Gastroesophageal sphincter (tissue), 4 donors: ENCODE results near the gene PCBP3. TPM values are rescaled to one million over a fixed set of nuclear protein-coding genes. Genes with fewer than 3 reads are reported as not detected.

Experiments used
- ATAC-seq: fragments of 150-250 bp; one replicate; pipeline ENCODE4 v1.9.1; 2016; ENCODE audit warnings: mild to moderate bottlenecking, moderate library complexity
- H3K27ac ChIP-seq, 4 donors: fragments of 200-600 bp; sonication (generic) in 3 of 4; 1 replicate in 3 of 4; 2 replicates in 1 of 4; pipeline ENCODE4 v1.5.1; 2016 to 2019
- H3K27me3 ChIP-seq: fragments of 200-600 bp; sonication (generic); one replicate; pipeline ENCODE4 v1.5.1; 2019
- H3K36me3 ChIP-seq, 2 donors: fragments of 200-600 bp; sonication (generic); one replicate each; pipeline ENCODE4 v1.5.1; 2019; ENCODE audit warnings: control low read depth in 1 of 2
- H3K4me1 ChIP-seq, 3 donors: fragments of 200-600 bp; sonication (generic); 1 replicate in 2 of 3; 2 replicates in 1 of 3; pipeline ENCODE4 v1.5.1; 2016 to 2019; ENCODE audit warnings: control low read depth in 2 of 3
- H3K4me3 ChIP-seq, 2 donors: fragments of 200-600 bp; sonication (generic); one replicate each; pipeline ENCODE4 v1.5.1; 2019; ENCODE audit warnings: mild to moderate bottlenecking in 1 of 2, moderate library complexity in 1 of 2
- H3K9me3 ChIP-seq, 3 donors: fragments of 200-600 bp; sonication (generic); one replicate each; pipeline ENCODE4 v1.5.1; 2017 to 2019; ENCODE audit warnings: control low read depth in 2 of 3
- EP300 ChIP-seq: sonication (generic); formaldehyde crosslinking; IDR thresholded peaks from one replicate; pipeline ENCODE4 v1.6.1; 2017; ENCODE audit warnings: antibody characterized with exemption, mild to moderate bottlenecking
- POLR2A ChIP-seq, 2 donors: fragments of 450-650 bp; IDR thresholded peaks; one replicate each; pipeline ENCODE4 v1.6.1; 2017; ENCODE audit warnings: antibody characterized with exemption in 2 of 2, mild to moderate bottlenecking in 2 of 2, moderate library complexity in 1 of 2
- POLR2AphosphoS5 ChIP-seq: sonication (generic); formaldehyde crosslinking; IDR thresholded peaks from one replicate; pipeline ENCODE4 v1.6.1; 2017; ENCODE audit warnings: antibody characterized with exemption
- WGBS, 2 donors: methylation state at CpG; one replicate each; pipeline ENCODE4 v1.1.5; 2018; ENCODE audit warnings: low coverage in 1 of 2; 5-methylcytosine and 5-hydroxymethylcytosine counted together
- total RNA-seq, 4 donors: library from RNA; depleted of rRNA; stranded (reverse); fragments of >200 nt; gene quantifications; one replicate each; pipeline ENCODE4 v1.1.0, GENCODE V29; 2016
- TF ChIP-seq, protein P1 (sequence below), 4 experiments: fragments of 200-600 bp in 2 of 4; fragments of 450-650 bp in 2 of 4; sonication (generic) in 1 of 4; IDR thresholded peaks; one replicate each; pipeline ENCODE4 v1.5.1; 2017 to 2019; ENCODE audit warnings: antibody characterized with exemption in 4 of 4, mild to moderate bottlenecking in 2 of 4, moderate library complexity in 2 of 4

Gene PCBP3
- total RNA-seq, 4 donors from 2014 or later = 5.1 to 14.8 (median 10.4) TPM

GRCh38 chr21:45864436-45864835, 220.9 kb downstream of the PCBP3 start:
- no peak for ATAC-seq
- H3K27ac ChIP-seq = no peak overlapping the region
- no peaks in the 10 kb centered on the region for H3K4me1 ChIP-seq
- no peak overlapping the region for H3K4me3 ChIP-seq
- H3K36me3 ChIP-seq = no peaks in the 10 kb centered on the region
- 30 to 48% methylated on average over 5 of the region's 5 CpGs for WGBS, 2 donors
- no peaks in the 10 kb centered on the region for H3K9me3 ChIP-seq
- peaks cover 11% of the 10 kb centered on the region for H3K27me3 ChIP-seq
- TF ChIP-seq, protein P1, sequence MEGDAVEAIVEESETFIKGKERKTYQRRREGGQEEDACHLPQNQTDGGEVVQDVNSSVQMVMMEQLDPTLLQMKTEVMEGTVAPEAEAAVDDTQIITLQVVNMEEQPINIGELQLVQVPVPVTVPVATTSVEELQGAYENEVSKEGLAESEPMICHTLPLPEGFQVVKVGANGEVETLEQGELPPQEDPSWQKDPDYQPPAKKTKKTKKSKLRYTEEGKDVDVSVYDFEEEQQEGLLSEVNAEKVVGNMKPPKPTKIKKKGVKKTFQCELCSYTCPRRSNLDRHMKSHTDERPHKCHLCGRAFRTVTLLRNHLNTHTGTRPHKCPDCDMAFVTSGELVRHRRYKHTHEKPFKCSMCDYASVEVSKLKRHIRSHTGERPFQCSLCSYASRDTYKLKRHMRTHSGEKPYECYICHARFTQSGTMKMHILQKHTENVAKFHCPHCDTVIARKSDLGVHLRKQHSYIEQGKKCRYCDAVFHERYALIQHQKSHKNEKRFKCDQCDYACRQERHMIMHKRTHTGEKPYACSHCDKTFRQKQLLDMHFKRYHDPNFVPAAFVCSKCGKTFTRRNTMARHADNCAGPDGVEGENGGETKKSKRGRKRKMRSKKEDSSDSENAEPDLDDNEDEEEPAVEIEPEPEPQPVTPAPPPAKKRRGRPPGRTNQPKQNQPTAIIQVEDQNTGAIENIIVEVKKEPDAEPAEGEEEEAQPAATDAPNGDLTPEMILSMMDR (IDR thresholded peaks at IDR 0.05) = no peak
- no peak for TF ChIP-seq EP300
- TF ChIP-seq POLR2AphosphoS5 = no peak
- TF ChIP-seq POLR2A (IDR thresholded peaks at IDR 0.05) = no peak

- no peaks in the 10 kb centered on the region for H3K36me3 ChIP-seq
Observed at GRCh38 chr21:45865106-45865835, 221.7 kb downstream of the PCBP3 start.

GRCh38 chr21:45866551-45866950, 223.0 kb downstream of the PCBP3 start:
- ATAC-seq = no peak
- Histone ChIP-seq H3K36me3 (no peaks in the 10 kb centered on the region), H3K4me1 (no peaks in the 10 kb centered on the region), H3K27me3 (peaks cover 19% of the 10 kb centered on the region), H3K27ac (no peak overlapping the region), H3K4me3 (no peak overlapping the region), H3K9me3 (no peaks in the 10 kb centered on the region)
- 92 to 93% methylated on average over 2 to 3 of the region's 11 CpGs for WGBS, 2 donors
- TF ChIP-seq POLR2A (IDR thresholded peaks at IDR 0.05) = no peak
- TF ChIP-seq, protein P1 (IDR thresholded peaks at IDR 0.05) = no peak
- TF ChIP-seq POLR2AphosphoS5 = no peak
- no peak for TF ChIP-seq EP300

More at GRCh38 chr21:45865106-45865835, 221.7 kb downstream of the PCBP3 start:
- TF ChIP-seq POLR2A (IDR thresholded peaks at IDR 0.05) (no peak), EP300 (no peak), POLR2AphosphoS5 (no peak)
- TF ChIP-seq, protein P1 (IDR thresholded peaks at IDR 0.05) = no peak
- H3K4me1 ChIP-seq = no peaks in the 10 kb centered on the region
- 81 to 83% methylated on average over 8 to 15 of the region's 27 CpGs for WGBS, 2 donors
- H3K27ac ChIP-seq = no peak overlapping the region
- peaks cover 11% of the 10 kb centered on the region for H3K27me3 ChIP-seq
- H3K4me3 ChIP-seq = no peak overlapping the region
- no peaks in the 10 kb centered on the region for H3K9me3 ChIP-seq
- ATAC-seq = no peak

GRCh38 chr21:45867041-45867666, 223.6 kb downstream of the PCBP3 start:
- Histone ChIP-seq H3K27ac (no peak overlapping the region), H3K27me3 (peaks cover 24% of the 10 kb centered on the region), H3K36me3 (no peaks in the 10 kb centered on the region), H3K4me3 (no peak overlapping the region), H3K4me1 (no peaks in the 10 kb centered on the region), H3K9me3 (no peaks in the 10 kb centered on the region)
- ATAC-seq = no peak
- 90% methylated on average over 27 of the region's 43 CpGs; no CpG with 5 or more reads in 1 of the 2 donors for WGBS, 2 donors
- TF ChIP-seq POLR2A (IDR thresholded peaks at IDR 0.05) (no peak), POLR2AphosphoS5 (no peak), EP300 (no peak)
- TF ChIP-seq, protein P1 (IDR thresholded peaks at IDR 0.05) = no peak

- Histone ChIP-seq H3K4me3 (no peak overlapping the region), H3K9me3 (no peaks in the 10 kb centered on the region), H3K36me3 (no peaks in the 10 kb centered on the region), H3K27me3 (peaks cover 27% of the 10 kb centered on the region), H3K4me1 (no peaks in the 10 kb centered on the region), H3K27ac (no peak overlapping the region)
- TF ChIP-seq, protein P1 (IDR thresholded peaks at IDR 0.05) = no peak
- no peak for TF ChIP-seq EP300
- TF ChIP-seq POLR2A (IDR thresholded peaks at IDR 0.05) = no peak
- no peak for TF ChIP-seq POLR2AphosphoS5
- WGBS, 2 donors = 81% methylated on average over 5 of the region's 22 CpGs; no CpG with 5 or more reads in 1 of the 2 donors
- no peak for ATAC-seq
Observed at GRCh38 chr21:45867671-45868081, 224.2 kb downstream of the PCBP3 start.
